HepG2 (cell line): ENCODE data around the gene EIF4ENIF1. TPM values are rescaled to one million over a fixed set of nuclear protein-coding genes. Genes with fewer than 3 reads are reported as not detected.
"Not testable (repeated sequence)": the region's sequence is repeated elsewhere in the genome, so short reads cannot be mapped to it uniquely, and the experiment has no call there.

Experiments used
- ATAC-seq: fragments of 200-7000 bp; cut with Tn5 transposase; 3 replicates; pipeline ENCODE4 v1.9.1; 2020; ENCODE audit warnings: mild to moderate bottlenecking, moderate library complexity
- BruUV-seq: library from RNA; stranded (reverse); fragments of 400-500 nt; replicated peaks from 2 replicates; lab custom pipeline; 2021; lab: Mats Ljungman, UMichigan
- CTCF ChIA-PET: fragments of 300-600 bp; formaldehyde crosslinking; extraction: SDS; loops from one replicate; lab custom pipeline; 2021; ENCODE audit warnings: low total read pairs, inconsistent platforms, low intra/inter-chr PET ratio; lab: Yijun Ruan, JAX
- POLR2A ChIA-PET: fragments of 350-600 bp; sonication (Branson Sonifier 250); formaldehyde crosslinking; loops from one replicate; lab custom pipeline; 2020; ENCODE audit warnings: antibody characterized with exemption, inconsistent platforms; lab: Yijun Ruan, JAX
- DNase-seq: peaks from one replicate; pipeline ENCODE4 v3.0.0-alpha.2; 2015; ENCODE audit warnings: low spot score
- FAIRE-seq: peaks from 3 replicates; lab custom pipeline; 2011; peaks lifted over from hg19 to GRCh38; lab: Jason Lieb, UNC
- H2AFZ ChIP-seq: one replicate; pipeline ENCODE4 v1.6.1; 2011; ENCODE audit warnings: low read length, inconsistent platforms
- H3K27ac ChIP-seq: fragments of 300-600 bp; 3 replicates; pipeline ENCODE4 v1.8.0; 2011; ENCODE audit warnings: mixed run types, mild to moderate bottlenecking, mixed read lengths, low read length, inconsistent platforms; ENCODE audit not compliant: insufficient read depth; ENCODE audit errors: extremely low read length
- H3K27me3 ChIP-seq, 2 experiments: fragments of 200-600 bp in 1 of 2; 2 replicates in 1 of 2; 3 replicates in 1 of 2; pipeline versions ENCODE4 v1.6.0 to v1.8.0; 2011; ENCODE audit warnings: low read length in 2 of 2, mild to moderate bottlenecking in 2 of 2, moderate library complexity in 2 of 2, inconsistent platforms in 1 of 2; ENCODE audit not compliant: insufficient read depth in 2 of 2, control insufficient read depth in 1 of 2
- H3K36me3 ChIP-seq, 2 experiments: fragments of 200-600 bp in 1 of 2; replicated peaks in 1 of 2; 2 replicates in 1 of 2; 3 replicates in 1 of 2; pipeline versions ENCODE4 v1.5.1 to v1.8.0; 2011; ENCODE audit warnings: low read length in 2 of 2, inconsistent platforms in 1 of 2; ENCODE audit not compliant: insufficient read depth in 2 of 2, control insufficient read depth in 1 of 2
- H3K4me1 ChIP-seq: 2 replicates; pipeline ENCODE4 v1.5.1; 2012; ENCODE audit warnings: low read length, inconsistent platforms; ENCODE audit not compliant: insufficient read depth
- H3K4me2 ChIP-seq: 2 replicates; pipeline ENCODE4 v1.6.0; 2011; ENCODE audit warnings: low read depth, low read length, inconsistent platforms
- H3K4me3 ChIP-seq, 3 experiments: fragments of 200-600 bp in 1 of 3; sonication (generic), shearing (Covaris generic) in 1 of 3; replicated peaks in 1 of 3; 2 replicates each; pipeline ENCODE4 v1.5.1; 2011 to 2016; ENCODE audit warnings: low read length in 3 of 3, inconsistent platforms in 2 of 3, low read depth in 2 of 3, mild to moderate bottlenecking in 2 of 3, control low read depth in 1 of 3, mixed read lengths in 1 of 3; ENCODE audit not compliant: insufficient read depth in 1 of 3
- H3K79me2 ChIP-seq: one replicate; pipeline ENCODE4 v1.6.1; 2011; ENCODE audit warnings: low read length, inconsistent platforms; ENCODE audit not compliant: insufficient read depth
- H3K9ac ChIP-seq: 2 replicates; pipeline ENCODE4 v1.6.0; 2011; ENCODE audit warnings: mild to moderate bottlenecking, low read depth, low read length, inconsistent platforms; ENCODE audit not compliant: insufficient read depth
- H3K9me3 ChIP-seq: 2 replicates; pipeline ENCODE4 v1.5.1; 2012; ENCODE audit warnings: mild to moderate bottlenecking, low read length
- H4K20me1 ChIP-seq: 2 replicates; pipeline ENCODE4 v1.6.0; 2011; ENCODE audit warnings: inconsistent platforms, mild to moderate bottlenecking, low read length, moderate library complexity; ENCODE audit not compliant: insufficient read depth
- CC2D1A ChIP-seq: sonication (generic); formaldehyde crosslinking; IDR thresholded peaks from 2 replicates; pipeline ENCODE4 v1.8.1; 2023; ENCODE audit warnings: mild to moderate bottlenecking, missing genetic modification reagents
- HES4 ChIP-seq: sonication (generic); formaldehyde crosslinking; IDR thresholded peaks from 2 replicates; pipeline ENCODE4 v1.9.0; 2021; ENCODE audit warnings: mild to moderate bottlenecking, missing genetic modification reagents, borderline replicate concordance
- POLR2G ChIP-seq: fragments of 200-400 bp; formaldehyde crosslinking; IDR thresholded peaks from 2 replicates; pipeline ENCODE4 v1.6.1; 2018; ENCODE audit warnings: mild to moderate bottlenecking, low read depth, low read length, moderate library complexity
- RARG ChIP-seq: sonication (generic); formaldehyde crosslinking; IDR thresholded peaks from 2 replicates; pipeline ENCODE4 v1.4.0; 2020; ENCODE audit warnings: low read depth, mild to moderate bottlenecking, missing genetic modification reagents
- ZNF33A ChIP-seq: sonication (generic); formaldehyde crosslinking; IDR thresholded peaks from 2 replicates; pipeline ENCODE4 v1.5.1; 2020; ENCODE audit warnings: missing genetic modification reagents, mild to moderate bottlenecking, moderate library complexity, borderline replicate concordance
- WGBS: methylation state at CpG from one replicate; pipeline ENCODE4 v1.1.6; 2017; ENCODE audit warnings: low lambda C conversion rate; 5-methylcytosine and 5-hydroxymethylcytosine counted together
- in situ Hi-C: cut with HindIII; loops from 2 replicates; pipeline ENCODE4 v1.10.0; 2017; ENCODE audit warnings: low pct_unique_long_range_greater_than_20kb; ENCODE audit not compliant: extremely low pct_ligation_motif_present
- intact Hi-C: fragments of 100-400 bp; cut with micrococcal nuclease; formaldehyde crosslinking; loops from one replicate; pipeline ENCODE4 v1.10.0; 2022; ENCODE audit not compliant: unreplicated experiment
- polyA plus RNA-seq, 8 experiments: library from polyadenylated mRNA; depleted of rRNA in 3 of 8; stranded (reverse) in 7 of 8; unstranded in 1 of 8; fragments of >200 nt; fragmentation: Illumina TruSeq in 4 of 8; extraction: Trizol in 4 of 8; gene quantifications; 2 replicates each; pipeline versions ENCODE4 v1.2.1 to v1.2.3, GENCODE V29; 2011 to 2016; ENCODE audit warnings: low read depth in 4 of 8, missing spikeins in 1 of 8, mixed read lengths in 1 of 8; ENCODE audit not compliant: insufficient read depth in 1 of 8
- total RNA-seq, 5 experiments: library from RNA; depleted of rRNA; stranded (reverse); fragments of >200 nt; fragmentation: Illumina TruSeq; extraction: Trizol; gene quantifications; 2 replicates each; pipeline ENCODE4 v1.2.3, GENCODE V29; 2016; ENCODE audit warnings: low read depth in 1 of 5
- TF ChIP-seq, protein P1 (sequence below): sonication (generic); formaldehyde crosslinking; IDR thresholded peaks from 2 replicates; pipeline ENCODE4 v1.4.0; 2020; ENCODE audit warnings: missing genetic modification reagents
- TF ChIP-seq, protein P2 (sequence below): sonication (generic); formaldehyde crosslinking; IDR thresholded peaks from 2 replicates; pipeline ENCODE4 v1.5.0; 2020; ENCODE audit warnings: mild to moderate bottlenecking, missing genetic modification reagents
- TF ChIP-seq, protein P3 (sequence below): sonication (generic); IDR thresholded peaks from 2 replicates; pipeline ENCODE4 v1.6.1; 2016; ENCODE audit warnings: low read depth, borderline replicate concordance
- TF ChIP-seq, protein P4 (sequence below): sonication (generic); formaldehyde crosslinking; IDR thresholded peaks from 2 replicates; pipeline ENCODE4 v1.5.1; 2020; ENCODE audit warnings: missing genetic modification reagents, mild to moderate bottlenecking, borderline replicate concordance

EIF4ENIF1 gene
- total and polyA plus RNA-seq, 2 of the 13 experiments (the other 11 are each of a cell fraction or from before 2014, with no cell fraction given) = 11.9 to 12.3 TPM

DNA sequence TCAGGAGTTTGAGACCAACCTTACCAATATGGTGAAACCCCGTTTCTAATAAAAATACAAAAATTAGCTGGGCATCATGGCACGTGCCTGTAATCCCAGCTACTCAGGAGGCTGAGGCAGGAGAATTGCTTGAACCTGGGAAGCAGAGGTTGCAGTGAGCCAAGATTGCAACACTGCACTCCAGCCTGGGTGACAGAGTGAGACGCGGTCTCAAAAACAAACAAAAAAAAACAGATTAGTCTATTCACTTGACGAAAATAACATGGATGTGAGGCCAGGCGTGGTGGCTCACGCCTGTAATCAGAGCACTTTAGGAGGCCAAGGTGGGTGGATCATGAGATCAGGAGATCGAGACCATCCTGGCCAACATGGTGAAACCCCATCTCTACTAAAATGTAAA is 7.2 kb downstream of the EIF4ENIF1 start:
- peaks cover 9 to 56% of the 10 kb centered on the region in 2 experiments for H3K36me3 ChIP-seq
- CTCF ChIA-PET, intact Hi-C loops, BruUV-seq, FAIRE-seq, H3K9me3 ChIP-seq, H3K4me2 ChIP-seq, POLR2A ChIA-PET, DNase-seq, H4K20me1 ChIP-seq, H3K4me3 ChIP-seq, H3K27ac ChIP-seq, in situ Hi-C loops: not testable (repeated sequence)
- TF ChIP-seq, protein P1, sequence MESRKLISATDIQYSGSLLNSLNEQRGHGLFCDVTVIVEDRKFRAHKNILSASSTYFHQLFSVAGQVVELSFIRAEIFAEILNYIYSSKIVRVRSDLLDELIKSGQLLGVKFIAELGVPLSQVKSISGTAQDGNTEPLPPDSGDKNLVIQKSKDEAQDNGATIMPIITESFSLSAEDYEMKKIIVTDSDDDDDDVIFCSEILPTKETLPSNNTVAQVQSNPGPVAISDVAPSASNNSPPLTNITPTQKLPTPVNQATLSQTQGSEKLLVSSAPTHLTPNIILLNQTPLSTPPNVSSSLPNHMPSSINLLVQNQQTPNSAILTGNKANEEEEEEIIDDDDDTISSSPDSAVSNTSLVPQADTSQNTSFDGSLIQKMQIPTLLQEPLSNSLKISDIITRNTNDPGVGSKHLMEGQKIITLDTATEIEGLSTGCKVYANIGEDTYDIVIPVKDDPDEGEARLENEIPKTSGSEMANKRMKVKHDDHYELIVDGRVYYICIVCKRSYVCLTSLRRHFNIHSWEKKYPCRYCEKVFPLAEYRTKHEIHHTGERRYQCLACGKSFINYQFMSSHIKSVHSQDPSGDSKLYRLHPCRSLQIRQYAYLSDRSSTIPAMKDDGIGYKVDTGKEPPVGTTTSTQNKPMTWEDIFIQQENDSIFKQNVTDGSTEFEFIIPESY (CRISPR knock-in tag) = peak; percentile 64; the same call in 1 of the 2 replicates
- TF ChIP-seq, protein P2, sequence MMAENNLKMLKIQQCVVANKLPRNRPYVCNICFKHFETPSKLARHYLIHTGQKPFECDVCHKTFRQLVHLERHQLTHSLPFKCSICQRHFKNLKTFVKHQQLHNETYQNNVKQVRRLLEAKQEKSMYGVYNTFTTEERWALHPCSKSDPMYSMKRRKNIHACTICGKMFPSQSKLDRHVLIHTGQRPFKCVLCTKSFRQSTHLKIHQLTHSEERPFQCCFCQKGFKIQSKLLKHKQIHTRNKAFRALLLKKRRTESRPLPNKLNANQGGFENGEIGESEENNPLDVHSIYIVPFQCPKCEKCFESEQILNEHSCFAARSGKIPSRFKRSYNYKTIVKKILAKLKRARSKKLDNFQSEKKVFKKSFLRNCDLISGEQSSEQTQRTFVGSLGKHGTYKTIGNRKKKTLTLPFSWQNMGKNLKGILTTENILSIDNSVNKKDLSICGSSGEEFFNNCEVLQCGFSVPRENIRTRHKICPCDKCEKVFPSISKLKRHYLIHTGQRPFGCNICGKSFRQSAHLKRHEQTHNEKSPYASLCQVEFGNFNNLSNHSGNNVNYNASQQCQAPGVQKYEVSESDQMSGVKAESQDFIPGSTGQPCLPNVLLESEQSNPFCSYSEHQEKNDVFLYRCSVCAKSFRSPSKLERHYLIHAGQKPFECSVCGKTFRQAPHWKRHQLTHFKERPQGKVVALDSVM = peak; percentile 54; the same call in 1 of the 2 replicates
- TF ChIP-seq, all 625 proteins: peak for 2; not testable (repeated sequence) for 623
- WGBS = 86% methylated on average over 8 of the region's 8 CpGs
- H3K9ac ChIP-seq, ATAC-seq, H2AFZ ChIP-seq, H3K27me3 ChIP-seq: not testable (repeated sequence)
- Histone ChIP-seq H3K4me1 (peaks cover 19% of the 10 kb centered on the region), H3K79me2 (peaks cover 37% of the 10 kb centered on the region)

- H3K9ac ChIP-seq = no peak overlapping the region
- intact Hi-C loops = no loop called here
- no TSS peak for BruUV-seq
- H3K79me2 ChIP-seq = peaks cover 33% of the 10 kb centered on the region
- H3K36me3 ChIP-seq = peaks cover 8 to 59% of the 10 kb centered on the region in 2 experiments
- ATAC-seq (no peak), DNase-seq (no peak), FAIRE-seq (no peak)
- CTCF ChIA-PET = no interaction called here
- H3K4me1 ChIP-seq = peaks cover 16% of the 10 kb centered on the region
- H3K4me3 ChIP-seq = no peak overlapping the region
- no peak overlapping the region for H2AFZ ChIP-seq
- no peaks in the 10 kb centered on the region for H3K9me3 ChIP-seq
- in situ Hi-C loops = no loop called here
- no peak overlapping the region for H3K4me2 ChIP-seq
- POLR2A ChIA-PET = no interaction called here
- H3K27me3 ChIP-seq = no peaks in the 10 kb centered on the region
- H4K20me1 ChIP-seq = no peaks in the 10 kb centered on the region
- 91% methylated on average over 3 of the region's 3 CpGs for WGBS
- H3K27ac ChIP-seq = no peak overlapping the region
- TF ChIP-seq, protein P3, sequence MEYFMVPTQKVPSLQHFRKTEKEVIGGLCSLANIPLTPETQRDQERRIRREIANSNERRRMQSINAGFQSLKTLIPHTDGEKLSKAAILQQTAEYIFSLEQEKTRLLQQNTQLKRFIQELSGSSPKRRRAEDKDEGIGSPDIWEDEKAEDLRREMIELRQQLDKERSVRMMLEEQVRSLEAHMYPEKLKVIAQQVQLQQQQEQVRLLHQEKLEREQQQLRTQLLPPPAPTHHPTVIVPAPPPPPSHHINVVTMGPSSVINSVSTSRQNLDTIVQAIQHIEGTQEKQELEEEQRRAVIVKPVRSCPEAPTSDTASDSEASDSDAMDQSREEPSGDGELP = no peak
- TF ChIP-seq, protein P4, sequence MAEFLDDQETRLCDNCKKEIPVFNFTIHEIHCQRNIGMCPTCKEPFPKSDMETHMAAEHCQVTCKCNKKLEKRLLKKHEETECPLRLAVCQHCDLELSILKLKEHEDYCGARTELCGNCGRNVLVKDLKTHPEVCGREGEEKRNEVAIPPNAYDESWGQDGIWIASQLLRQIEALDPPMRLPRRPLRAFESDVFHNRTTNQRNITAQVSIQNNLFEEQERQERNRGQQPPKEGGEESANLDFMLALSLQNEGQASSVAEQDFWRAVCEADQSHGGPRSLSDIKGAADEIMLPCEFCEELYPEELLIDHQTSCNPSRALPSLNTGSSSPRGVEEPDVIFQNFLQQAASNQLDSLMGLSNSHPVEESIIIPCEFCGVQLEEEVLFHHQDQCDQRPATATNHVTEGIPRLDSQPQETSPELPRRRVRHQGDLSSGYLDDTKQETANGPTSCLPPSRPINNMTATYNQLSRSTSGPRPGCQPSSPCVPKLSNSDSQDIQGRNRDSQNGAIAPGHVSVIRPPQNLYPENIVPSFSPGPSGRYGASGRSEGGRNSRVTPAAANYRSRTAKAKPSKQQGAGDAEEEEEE = no peak
- no peak for TF ChIP-seq POLR2G
- TF ChIP-seq HES4 (CRISPR knock-in tag) = no peak
- TF ChIP-seq CC2D1A (CRISPR knock-in tag) = no peak
- TF ChIP-seq RARG (CRISPR knock-in tag) = no peak
- no peak for TF ChIP-seq ZNF33A
Measured at GRCh38 chr22:31481129-31481528, 8.5 kb downstream of the EIF4ENIF1 start.
